ENCODE measurements around the gene DENND4A. TPM values are rescaled to one million over a fixed set of nuclear protein-coding genes. Genes with fewer than 3 reads are reported as not detected.
"Not testable (repeated sequence)": the region's sequence is repeated elsewhere in the genome, so short reads cannot be mapped to it uniquely, and the experiment has no call there.

DENND4A gene
- total RNA-seq, 3 donors from 2014 or later: 25.3 to 59.0 (median 48.2) TPM

DNA sequence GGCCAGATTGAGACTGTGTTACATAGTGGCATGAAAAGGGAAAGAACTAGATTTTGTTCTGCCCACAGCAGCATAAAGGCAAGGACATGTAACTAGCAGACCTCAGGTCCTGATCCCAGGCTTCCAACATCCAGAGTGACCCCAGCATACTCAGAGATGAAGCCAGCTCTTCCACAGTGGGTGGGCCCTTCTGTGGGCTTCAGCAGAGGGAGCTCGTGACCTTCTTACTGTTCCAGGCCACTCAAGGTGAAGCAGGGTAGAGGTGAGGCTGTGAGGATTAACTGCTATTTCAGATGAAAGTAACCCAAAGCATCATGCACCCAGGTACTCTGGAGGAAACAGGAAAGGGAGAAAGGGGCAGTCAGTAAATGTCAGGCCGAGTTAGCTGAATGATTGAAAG is 171.3 kb downstream of the DENND4A start:
- no peak for DNase-seq (ENCODE audit: low spot score in 2 of 2)
- H3K27me3 ChIP-seq: no peaks in the 10 kb centered on the region
- H3K4me1 ChIP-seq: no peaks in the 10 kb centered on the region
- H3K9me3 ChIP-seq: no peaks in the 10 kb centered on the region
- H3K4me3 ChIP-seq: no peak overlapping the region
- TF ChIP-seq, protein P1, sequence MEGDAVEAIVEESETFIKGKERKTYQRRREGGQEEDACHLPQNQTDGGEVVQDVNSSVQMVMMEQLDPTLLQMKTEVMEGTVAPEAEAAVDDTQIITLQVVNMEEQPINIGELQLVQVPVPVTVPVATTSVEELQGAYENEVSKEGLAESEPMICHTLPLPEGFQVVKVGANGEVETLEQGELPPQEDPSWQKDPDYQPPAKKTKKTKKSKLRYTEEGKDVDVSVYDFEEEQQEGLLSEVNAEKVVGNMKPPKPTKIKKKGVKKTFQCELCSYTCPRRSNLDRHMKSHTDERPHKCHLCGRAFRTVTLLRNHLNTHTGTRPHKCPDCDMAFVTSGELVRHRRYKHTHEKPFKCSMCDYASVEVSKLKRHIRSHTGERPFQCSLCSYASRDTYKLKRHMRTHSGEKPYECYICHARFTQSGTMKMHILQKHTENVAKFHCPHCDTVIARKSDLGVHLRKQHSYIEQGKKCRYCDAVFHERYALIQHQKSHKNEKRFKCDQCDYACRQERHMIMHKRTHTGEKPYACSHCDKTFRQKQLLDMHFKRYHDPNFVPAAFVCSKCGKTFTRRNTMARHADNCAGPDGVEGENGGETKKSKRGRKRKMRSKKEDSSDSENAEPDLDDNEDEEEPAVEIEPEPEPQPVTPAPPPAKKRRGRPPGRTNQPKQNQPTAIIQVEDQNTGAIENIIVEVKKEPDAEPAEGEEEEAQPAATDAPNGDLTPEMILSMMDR (IDR thresholded peaks at IDR 0.05): no peak
- TF ChIP-seq POLR2A (IDR thresholded peaks at IDR 0.05) (no peak), POLR2AphosphoS5 (IDR thresholded peaks at IDR 0.05) (no peak)
- no peaks in the 10 kb centered on the region for H3K36me3 ChIP-seq
- intact Hi-C loops (cut with DNase I; ENCODE audit: low total_unique reads): no loop called here
- no peak overlapping the region for H3K27ac ChIP-seq

DNA sequence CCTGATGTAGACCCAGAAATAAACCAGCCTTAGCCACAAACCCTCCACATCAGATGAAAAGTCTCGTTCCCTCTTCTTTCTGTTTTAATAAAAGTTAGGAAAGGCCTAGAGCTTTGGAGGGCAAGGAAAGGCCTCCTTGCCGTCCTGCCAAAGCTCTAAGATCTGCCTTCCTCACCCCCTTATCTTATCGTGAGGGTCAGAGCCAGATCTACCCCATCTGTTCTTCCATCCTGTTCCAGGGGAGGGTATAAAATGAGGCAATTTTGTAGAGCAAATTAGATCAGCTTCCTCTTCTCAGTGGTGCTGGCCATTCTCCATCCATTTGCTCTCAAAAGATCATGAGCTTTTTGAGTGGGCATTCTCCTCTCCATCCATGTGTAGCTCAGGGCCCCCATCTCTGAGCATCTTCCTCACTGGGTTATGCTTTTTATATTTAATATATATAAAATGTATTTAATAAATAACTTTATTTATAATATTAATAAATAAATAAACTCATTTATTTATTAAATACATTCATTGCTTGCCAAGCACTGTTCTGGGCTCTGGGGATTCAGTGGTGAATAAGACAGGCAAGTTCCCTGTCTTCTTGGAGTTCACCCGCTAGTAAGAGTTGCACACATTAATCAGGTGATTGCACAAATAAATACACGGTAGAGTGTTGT is 172.3 kb downstream of the DENND4A start:
- TF ChIP-seq POLR2A (IDR thresholded peaks at IDR 0.05) (no peak), POLR2AphosphoS5 (IDR thresholded peaks at IDR 0.05) (no peak)
- TF ChIP-seq, protein P1 (IDR thresholded peaks at IDR 0.05): no peak
- Histone ChIP-seq H3K27ac (no peak overlapping the region), H3K27me3 (no peaks in the 10 kb centered on the region), H3K4me1 (no peaks in the 10 kb centered on the region), H3K36me3 (no peaks in the 10 kb centered on the region), H3K9me3 (no peaks in the 10 kb centered on the region), H3K4me3 (no peak overlapping the region)
- no peak for DNase-seq (ENCODE audit: low spot score in 2 of 2)
- intact Hi-C loops (cut with DNase I; ENCODE audit: low total_unique reads): no loop called here

DNA sequence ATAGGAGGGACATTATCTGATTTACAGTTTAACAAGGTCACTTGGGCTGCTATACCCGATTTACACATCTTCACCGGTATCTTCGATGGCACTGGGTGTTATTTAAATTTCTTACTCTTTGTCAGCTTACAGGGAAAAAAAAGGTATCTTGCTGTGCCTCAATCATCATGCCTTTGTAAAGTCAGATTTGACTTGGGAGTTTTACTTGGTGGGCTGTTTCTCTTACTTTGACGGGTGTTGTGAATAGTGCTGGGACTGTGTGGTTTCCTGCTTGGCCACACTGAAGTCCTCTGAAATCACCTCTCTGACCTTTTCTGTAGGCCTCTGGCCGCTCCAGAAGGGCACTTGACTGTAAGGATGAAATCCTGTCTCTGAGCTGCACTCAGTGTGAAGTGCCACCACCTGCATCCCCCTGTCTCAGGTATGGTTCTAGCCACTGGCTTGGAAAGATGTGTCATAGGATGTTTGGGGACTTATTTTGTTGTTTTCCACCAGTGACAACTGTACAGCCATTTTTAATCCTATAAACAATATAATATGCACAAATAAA is 173.5 kb downstream of the DENND4A start:
- no peak overlapping the region for H3K27ac ChIP-seq
- no peaks in the 10 kb centered on the region for H3K4me1 ChIP-seq
- DNase-seq (ENCODE audit: low spot score in 2 of 2): no peak
- TF ChIP-seq, protein P1 (IDR thresholded peaks at IDR 0.05): no peak
- TF ChIP-seq POLR2A (IDR thresholded peaks at IDR 0.05): no peak
- no peak for TF ChIP-seq POLR2AphosphoS5 (IDR thresholded peaks at IDR 0.05)
- no peaks in the 10 kb centered on the region for H3K36me3 ChIP-seq
- intact Hi-C loops (cut with DNase I; ENCODE audit: low total_unique reads): no loop called here
- no peaks in the 10 kb centered on the region for H3K27me3 ChIP-seq
- no peaks in the 10 kb centered on the region for H3K9me3 ChIP-seq
- no peak overlapping the region for H3K4me3 ChIP-seq

DNA sequence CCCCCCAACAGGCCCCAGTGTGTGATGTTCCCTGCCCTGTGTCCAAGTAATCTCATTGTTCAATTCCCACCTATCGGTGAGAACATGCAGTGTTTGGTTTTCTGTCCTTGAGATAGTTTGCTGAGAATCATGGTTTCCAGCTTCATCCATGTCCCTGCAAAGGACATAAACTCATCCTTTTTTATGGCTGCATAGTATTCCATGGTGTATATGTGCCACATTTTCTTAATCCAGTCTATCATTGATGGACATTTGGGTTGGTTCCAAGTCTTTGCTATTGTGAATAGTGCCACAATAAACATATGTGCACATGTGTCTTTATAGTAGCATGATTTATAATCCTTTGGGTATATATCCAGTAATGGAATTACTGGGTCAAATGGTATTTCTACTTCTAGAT is 176.2 kb downstream of the DENND4A start:
- intact Hi-C loops (cut with DNase I; ENCODE audit: low total_unique reads); H3K9me3 ChIP-seq; H3K4me3 ChIP-seq; H3K36me3 ChIP-seq; DNase-seq (ENCODE audit: low spot score in 2 of 2); H3K4me1 ChIP-seq; H3K27me3 ChIP-seq; H3K27ac ChIP-seq: not testable (repeated sequence)

DNA sequence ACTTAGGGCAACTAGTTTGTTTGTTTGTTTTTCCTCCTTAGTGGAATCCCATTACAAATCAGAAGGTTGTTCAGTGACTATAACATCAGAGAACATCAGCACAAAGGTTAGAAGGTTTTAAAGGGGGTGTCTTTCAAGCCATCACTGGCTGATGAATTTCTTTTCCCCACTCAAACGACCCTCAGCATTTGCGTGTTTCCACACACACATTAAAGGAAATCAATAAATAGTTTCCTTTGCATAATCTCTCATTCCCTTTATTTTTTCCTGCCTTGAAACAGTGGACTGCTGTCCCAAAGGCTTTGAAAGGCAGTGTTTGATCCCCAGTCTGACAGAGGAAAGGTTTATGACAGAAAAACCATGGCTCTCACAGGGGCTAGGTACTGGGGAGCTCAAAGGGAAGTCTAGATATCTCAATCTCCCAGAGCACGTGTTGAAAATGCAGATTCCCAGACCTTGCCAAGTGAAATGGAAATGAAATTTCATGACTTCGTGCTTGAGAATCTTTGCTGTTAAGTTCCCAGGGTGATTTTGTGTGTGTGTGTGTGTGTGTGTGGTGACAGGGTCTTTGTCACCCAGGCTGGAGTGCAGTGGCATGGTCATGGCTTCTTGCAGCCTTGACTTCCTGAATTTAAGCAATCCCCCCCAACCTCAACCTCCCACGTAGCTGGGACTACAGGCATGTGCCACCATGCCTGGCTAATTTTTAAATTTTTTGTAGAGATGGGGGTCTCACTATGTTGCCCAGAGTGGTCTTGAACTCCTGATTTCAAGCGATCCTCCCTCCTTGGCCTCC is 178.9 kb downstream of the DENND4A start:
- Histone ChIP-seq H3K4me1 (peaks cover 0 to 4% of the 10 kb centered on the region in 2 donors), H3K36me3 (no peaks in the 10 kb centered on the region), H3K27ac (no peak overlapping the region), H3K4me3 (no peak overlapping the region), H3K9me3 (no peaks in the 10 kb centered on the region), H3K27me3 (no peaks in the 10 kb centered on the region)
- TF ChIP-seq POLR2A (IDR thresholded peaks at IDR 0.05): no peak
- TF ChIP-seq, protein P1 (IDR thresholded peaks at IDR 0.05): no peak
- TF ChIP-seq POLR2AphosphoS5 (IDR thresholded peaks at IDR 0.05): no peak
- intact Hi-C loops (cut with DNase I; ENCODE audit: low total_unique reads): no loop called here
- DNase-seq (ENCODE audit: low spot score in 2 of 2): no peak
